Naive thymus-derived CD8-positive, alpha-beta T cell (primary cell): ENCODE measurements around the gene DYNLT2. TPM values are rescaled to one million over a fixed set of nuclear protein-coding genes. Genes with fewer than 3 reads are reported as not detected.

Experiments
- ATAC-seq, 2 donors: fragments of 150-1000 bp; cut with Tn5 transposase in 1 of 2; sonication (Bioruptor Pico), chemical (Tn5 transposase) in 1 of 2; 1 replicate in 1 of 2; 2 replicates in 1 of 2; pipeline ENCODE4 v1.10.0; 2021; ENCODE audit warnings: mild to moderate bottlenecking in 2 of 2, moderate library complexity in 2 of 2
- POLR2A ChIA-PET: fragments of 350-600 bp; sonication (Branson Sonifier 250); formaldehyde crosslinking; loops from one replicate; lab custom pipeline; 2021; ENCODE audit warnings: antibody characterized with exemption; lab: Charles Lee
- DNase-seq, 10 donors: peaks; one replicate each; pipeline versions ENCODE4 v3.0.0 to v3.0.0-alpha.2; 2020 to 2022
- H3K27ac Mint-ChIP-seq, 10 donors: one replicate each; pipeline ENCODE4 v1.8.0; 2020 to 2022; ENCODE audit warnings: mild to moderate bottlenecking in 10 of 10, mixed read lengths in 10 of 10, moderate library complexity in 4 of 10, inconsistent platforms in 1 of 10
- H3K27me3 Mint-ChIP-seq, 5 donors: one replicate each; pipeline ENCODE4 v1.8.0; 2021 to 2022; ENCODE audit warnings: mixed read lengths in 5 of 5
- H3K36me3 Mint-ChIP-seq, 3 donors: one replicate each; pipeline ENCODE4 v1.8.0; 2020 to 2022; ENCODE audit warnings: mixed read lengths in 3 of 3, mild to moderate bottlenecking in 2 of 3, inconsistent platforms in 1 of 3
- H3K4me1 Mint-ChIP-seq, 4 donors: one replicate each; pipeline ENCODE4 v1.8.0; 2021 to 2022; ENCODE audit warnings: mixed read lengths in 4 of 4
- H3K4me3 Mint-ChIP-seq, 10 donors: one replicate each; pipeline ENCODE4 v1.8.0; 2020 to 2022; ENCODE audit warnings: mild to moderate bottlenecking in 10 of 10, mixed read lengths in 10 of 10, moderate library complexity in 6 of 10, inconsistent platforms in 1 of 10
- H3K9me3 Mint-ChIP-seq, 9 donors: one replicate each; pipeline ENCODE4 v1.8.0; 2020 to 2022; ENCODE audit warnings: mixed read lengths in 9 of 9, mild to moderate bottlenecking in 3 of 9, inconsistent platforms in 1 of 9, moderate library complexity in 1 of 9
- polyA plus RNA-seq, 3 donors: library from polyadenylated mRNA; unstranded; fragments of 300-500 nt; fragmentation: Illumina TruSeq; gene quantifications; one replicate each; pipeline ENCODE4 v1.2.3, GENCODE V29; 2021
- total RNA-seq, 8 experiments: library from RNA in 2 of 8; stranded (reverse) in 2 of 8; gene quantifications; one replicate each; pipeline ENCODE4 v1.2.3 and lab custom pipeline; 2021 to 2026

Gene DYNLT2
- total and polyA plus RNA-seq, 5 experiments from 2014 or later = 0.35 to 7.4 (median 0.67) TPM

DNA sequence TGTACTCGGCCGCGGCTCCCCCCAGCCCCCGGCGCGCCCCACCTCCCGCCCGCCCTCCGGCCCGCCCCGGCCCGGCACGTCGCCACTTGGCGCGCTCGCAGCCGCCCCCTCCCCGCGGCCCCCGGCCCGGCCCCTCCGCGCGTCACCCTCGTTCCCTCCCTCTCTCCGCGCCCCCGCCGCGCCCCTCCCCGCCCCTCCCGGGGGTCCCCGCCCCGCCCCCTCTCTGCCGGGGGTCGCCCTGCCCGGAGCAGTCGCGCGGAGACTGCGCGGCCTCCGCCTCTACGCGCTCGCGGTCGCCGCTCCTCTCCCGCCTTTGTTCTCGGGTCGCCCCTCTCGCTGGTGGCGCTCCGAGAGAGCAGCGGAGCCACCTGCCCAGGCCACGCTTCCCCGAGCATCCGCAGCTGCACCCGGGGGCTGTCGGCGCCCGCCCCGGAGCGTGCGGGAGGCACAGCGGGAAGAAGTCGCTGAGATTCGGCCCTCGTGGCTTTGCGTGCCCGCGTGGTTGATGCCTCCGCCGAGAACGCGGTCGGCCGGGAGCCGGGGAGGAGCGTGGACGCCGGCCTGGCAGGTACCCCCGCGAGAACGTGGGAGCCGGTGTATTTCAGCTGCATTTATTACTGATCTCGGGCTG lies 26.8 kb downstream of the DYNLT2 start, which contains the start of gene PHF10:
Gene PHF10 (minus strand): TSS at position 7 of the 631 bp plus-strand sequence. CDS start 569 bp downstream, outside the sequence.
- Mint-ChIP-seq H3K4me1 (peaks cover 9 to 46% (median 33%) of the 10 kb centered on the region in 4 donors), H3K4me3 (peak within 1 kb of the TSS; percentile 90 to 97 (median 94)), H3K36me3 (peaks cover 0 to 5% (median 0%) of the 10 kb centered on the region in 3 donors), H3K9me3 (no peaks in the 10 kb centered on the region), H3K27ac (peak within 1 kb of the TSS; percentile 95 to 99 (median 97)), H3K27me3 (no peaks in the 10 kb centered on the region)
- peak; percentile 51 to 65 for ATAC-seq
- DNase-seq = peak; percentile 59 to 85 (median 68)
- POLR2A ChIA-PET = interaction anchor here (1.2 to 8.9 kb wide), 5 partner anchors 15 to 828 kb away, joined by 3 to 129 read pairs (median 34); partner anchors contain the start of genes C6orf120, DYNLT2, ERMARD and PSMB1

DNA sequence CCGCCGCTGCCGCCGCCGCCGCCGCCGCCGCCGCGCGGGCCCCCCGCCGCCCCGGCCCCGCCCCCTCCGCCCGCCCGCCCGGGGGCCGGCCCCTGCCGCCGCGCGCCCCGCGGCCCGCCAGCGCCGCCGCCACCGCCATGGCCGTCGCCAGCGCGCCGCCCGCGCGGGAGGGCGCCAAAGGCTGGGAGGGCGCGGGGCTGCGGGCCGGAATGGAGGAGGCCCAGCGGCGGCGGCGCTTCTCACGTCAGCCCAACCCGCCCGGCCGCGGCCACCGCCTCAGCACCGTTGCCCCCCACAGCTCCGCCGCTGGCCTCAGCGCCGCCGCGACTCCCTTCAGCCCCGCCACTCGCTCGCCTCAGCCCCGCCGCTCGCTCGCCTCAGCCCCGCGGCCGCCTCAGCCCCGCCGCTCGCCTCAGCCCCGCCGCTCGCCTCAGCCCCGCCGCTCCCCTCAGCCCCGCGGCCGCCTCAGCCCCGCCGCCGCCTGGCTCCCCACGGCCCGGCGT lies 27.3 kb downstream of the DYNLT2 start:
- DNase-seq = peak in 9 of 10 donors; percentile 6 to 66 (median 47)
- peak; percentile 24 to 37 for ATAC-seq
- Mint-ChIP-seq H3K27me3 (no peaks in the 10 kb centered on the region), H3K4me3 (peak overlapping the region in 8 of 10 donors; percentile 43 to 82 (median 60)), H3K27ac (peak overlapping the region in 2 of 10 donors; percentile 82), H3K9me3 (no peaks in the 10 kb centered on the region), H3K4me1 (peaks cover 14 to 51% (median 38%) of the 10 kb centered on the region in 4 donors), H3K36me3 (peaks cover 0 to 10% (median 2%) of the 10 kb centered on the region in 3 donors)
- POLR2A ChIA-PET = interaction anchor here (0.8 to 8.9 kb wide), 10 partner anchors 12 to 829 kb away, joined by 3 to 129 read pairs (median 7); partner anchors contain the start of genes C6orf120, DYNLT2, ERMARD and PSMB1

DNA sequence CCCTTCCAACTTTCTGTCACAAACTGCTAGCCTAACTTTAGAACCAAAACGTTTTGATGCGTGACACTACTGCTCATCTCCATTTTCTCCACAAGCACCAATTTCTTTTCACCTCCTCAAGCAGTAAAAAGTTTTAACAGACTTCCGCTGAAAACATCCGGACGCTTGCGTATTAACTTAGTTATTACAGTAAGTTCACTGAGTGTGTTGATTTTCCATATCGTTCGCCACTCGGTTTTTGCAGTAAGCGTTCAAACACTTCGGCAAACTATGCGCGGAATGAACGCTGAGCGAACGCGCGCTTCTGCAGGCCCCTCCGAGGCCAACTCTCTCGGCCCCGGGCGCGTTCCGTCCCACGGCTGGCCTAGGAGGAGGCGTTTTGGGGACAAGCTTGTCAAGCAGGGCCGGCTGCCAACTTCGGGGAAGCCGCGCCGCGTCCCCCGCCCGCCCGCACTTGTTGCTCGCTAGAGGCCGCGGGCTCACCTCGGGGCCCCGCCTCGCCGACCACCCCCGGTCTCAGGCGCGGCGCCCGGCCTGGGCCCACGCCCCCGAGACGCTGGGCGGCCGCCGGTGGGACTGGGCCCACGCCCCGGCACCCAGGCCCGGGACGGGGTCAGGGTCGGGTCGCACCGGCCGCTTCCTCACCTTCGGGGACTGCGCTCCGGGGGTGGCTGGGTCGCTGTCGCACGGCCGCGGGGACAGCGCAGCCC lies 28.0 kb downstream of the DYNLT2 start:
- H3K4me1 Mint-ChIP-seq = peaks cover 14 to 53% (median 41%) of the 10 kb centered on the region in 4 donors

GRCh38 chr6:169722362-169723199 lies 28.8 kb downstream of the DYNLT2 start:
- H3K9me3 Mint-ChIP-seq = no peaks in the 10 kb centered on the region
- H3K27me3 Mint-ChIP-seq = no peaks in the 10 kb centered on the region
- ATAC-seq (peak; percentile 20 to 45), DNase-seq (peak in 7 of 10 donors; percentile 27 to 60 (median 45))
- peaks cover 16 to 53% (median 41%) of the 10 kb centered on the region in 4 donors for H3K4me1 Mint-ChIP-seq
- peaks cover 0 to 16% (median 2%) of the 10 kb centered on the region in 3 donors for H3K36me3 Mint-ChIP-seq
- peak overlapping the region; percentile 95 to 99 (median 97) for H3K27ac Mint-ChIP-seq
- POLR2A ChIA-PET = interaction anchor here (0.7 to 8.9 kb wide), 12 partner anchors 10 to 830 kb away, joined by 3 to 129 read pairs (median 6); partner anchors contain the start of genes C6orf120, DYNLT2, ERMARD and PSMB1
- peak overlapping the region; percentile 90 to 97 (median 94) for H3K4me3 Mint-ChIP-seq

More for the DNA sequence above, 28.0 kb downstream of the DYNLT2 start:
- POLR2A ChIA-PET = interaction anchor here (0.8 to 8.9 kb wide), 12 partner anchors 11 to 829 kb away, joined by 3 to 129 read pairs (median 6); partner anchors contain the start of genes C6orf120, DYNLT2, ERMARD and PSMB1
- ATAC-seq = peak; percentile 41
- DNase-seq = peak; percentile 59 to 84 (median 71)
- no peaks in the 10 kb centered on the region for H3K9me3 Mint-ChIP-seq
- peaks cover 0 to 10% (median 2%) of the 10 kb centered on the region in 3 donors for H3K36me3 Mint-ChIP-seq
- H3K27ac Mint-ChIP-seq = peak overlapping the region; percentile 95 to 99 (median 97)
- H3K27me3 Mint-ChIP-seq = no peaks in the 10 kb centered on the region
- H3K4me3 Mint-ChIP-seq = peak overlapping the region; percentile 90 to 97 (median 94)

DNA sequence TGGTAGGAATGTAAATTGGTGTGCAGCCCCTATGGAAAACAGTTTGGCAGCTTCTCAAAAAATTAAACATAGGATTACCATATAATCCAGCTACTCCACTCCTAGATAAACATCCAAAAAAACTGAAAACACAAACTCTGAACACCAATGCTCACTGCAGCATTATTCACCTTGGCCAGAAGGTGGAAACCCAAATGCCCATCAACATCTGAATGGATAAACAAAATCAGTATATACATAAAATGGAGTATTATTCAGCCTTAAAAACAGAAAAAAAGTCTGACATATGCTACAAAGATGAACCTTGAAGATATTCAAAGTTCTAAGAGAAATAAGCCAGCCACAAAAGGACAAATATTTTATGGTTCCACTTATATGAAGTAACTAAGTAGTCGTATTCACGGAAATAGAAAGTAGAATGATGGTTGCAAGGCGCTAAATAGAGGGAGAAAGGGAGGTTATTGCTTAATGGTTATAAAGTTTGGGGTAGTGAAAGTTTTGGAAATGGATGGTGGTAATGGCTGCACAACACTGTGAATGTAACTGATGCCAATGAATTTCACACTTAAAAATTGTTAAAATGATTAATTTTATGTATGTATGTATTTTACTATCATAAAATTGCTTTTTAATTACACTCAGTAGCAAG lies 31.0 kb downstream of the DYNLT2 start:
- no peak for ATAC-seq
- Mint-ChIP-seq H3K4me3 (peak overlapping the region in 5 of 10 donors; percentile 1 to 45 (median 39)), H3K4me1 (peaks cover 19 to 43% (median 34%) of the 10 kb centered on the region in 4 donors), H3K36me3 (peaks cover 0 to 35% (median 8%) of the 10 kb centered on the region in 3 donors), H3K27me3 (no peaks in the 10 kb centered on the region), H3K27ac (peak overlapping the region; percentile 29 to 96 (median 46)), H3K9me3 (no peaks in the 10 kb centered on the region)
- no peak for DNase-seq
- POLR2A ChIA-PET = interaction anchor here (0.9 to 8.9 kb wide), 5 partner anchors 11 to 31 kb away, joined by 3 to 112 read pairs (median 22); partner anchors contain the start of genes C6orf120, DYNLT2, ERMARD and WDR27

- Mint-ChIP-seq H3K9me3 (no peaks in the 10 kb centered on the region), H3K36me3 (peaks cover 0 to 47% (median 15%) of the 10 kb centered on the region in 3 donors), H3K4me1 (peaks cover 19 to 39% (median 32%) of the 10 kb centered on the region in 4 donors), H3K27me3 (no peaks in the 10 kb centered on the region), H3K4me3 (peak overlapping the region in 1 of 10 donors; percentile 8), H3K27ac (peak overlapping the region in 8 of 10 donors; percentile 20 to 96 (median 68))
- ATAC-seq (no peak), DNase-seq (no peak)
- POLR2A ChIA-PET = interaction anchor here (0.9 to 4.0 kb wide), 2 partner anchors 11 to 17 kb away, joined by 4 to 22 read pairs; partner anchors contain the start of genes C6orf120 and WDR27
These were observed 32.3 kb downstream of the DYNLT2 start for GRCh38 chr6:169719117-169719516.

- H3K9me3 Mint-ChIP-seq = no peaks in the 10 kb centered on the region
- H3K27ac Mint-ChIP-seq = peak overlapping the region in 2 of 10 donors; percentile 8 to 31
- H3K4me3 Mint-ChIP-seq = no peak overlapping the region
- ATAC-seq (no peak), DNase-seq (no peak)
- H3K27me3 Mint-ChIP-seq = no peaks in the 10 kb centered on the region
- POLR2A ChIA-PET = no interaction called here
- H3K36me3 Mint-ChIP-seq = peaks cover 0 to 81% (median 28%) of the 10 kb centered on the region in 3 donors
- peaks cover 11 to 14% (median 12%) of the 10 kb centered on the region in 4 donors for H3K4me1 Mint-ChIP-seq
These were observed 36.8 kb downstream of the DYNLT2 start for GRCh38 chr6:169714595-169714994.

DNA sequence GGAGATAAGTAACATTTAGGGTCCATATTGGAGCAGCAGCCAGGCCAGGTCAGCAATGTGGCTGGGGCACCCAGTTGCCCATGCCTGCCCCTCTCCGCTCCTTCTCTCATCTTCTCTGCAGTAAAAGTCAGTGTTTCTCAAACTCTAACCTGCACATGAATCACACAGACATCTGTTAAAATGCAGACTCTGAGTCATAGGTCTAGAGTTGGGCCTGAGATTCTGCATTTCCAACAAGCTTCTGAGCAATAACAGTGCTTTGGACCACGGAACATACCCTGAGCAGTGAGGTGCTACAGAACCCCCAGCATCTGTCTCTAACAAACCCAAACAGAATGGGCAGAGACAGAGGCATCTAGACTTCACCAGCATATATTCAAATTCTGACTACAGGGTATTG lies 37.2 kb downstream of the DYNLT2 start:
- peaks cover 0 to 81% (median 27%) of the 10 kb centered on the region in 3 donors for H3K36me3 Mint-ChIP-seq
- no peak overlapping the region for H3K4me3 Mint-ChIP-seq
- POLR2A ChIA-PET = no interaction called here
- no peak for DNase-seq
- H3K4me1 Mint-ChIP-seq = peaks cover 7 to 11% (median 9%) of the 10 kb centered on the region in 4 donors
- ATAC-seq = no peak
- H3K27ac Mint-ChIP-seq = peak overlapping the region in 2 of 10 donors; percentile 8 to 31
- no peaks in the 10 kb centered on the region for H3K27me3 Mint-ChIP-seq
- no peaks in the 10 kb centered on the region for H3K9me3 Mint-ChIP-seq

DNA sequence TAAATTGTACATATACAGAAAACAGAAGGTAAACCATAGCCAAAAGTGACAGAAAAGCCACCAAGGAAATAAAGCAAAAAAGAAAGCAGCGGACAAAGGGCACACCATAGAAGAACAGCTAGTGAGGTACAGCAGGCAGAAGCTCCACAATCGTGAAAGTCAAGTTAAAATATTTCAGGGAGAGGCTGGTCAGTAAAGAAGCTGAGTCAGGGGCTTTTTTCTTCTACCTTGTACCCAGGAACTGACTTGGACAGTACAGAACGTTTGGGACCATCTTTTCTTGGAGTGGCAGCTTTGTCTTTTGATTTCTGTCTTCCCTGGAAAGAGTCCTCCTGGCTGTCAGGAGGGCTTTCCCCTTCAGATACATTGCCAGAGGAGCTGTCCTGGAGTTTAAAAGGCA lies 41.4 kb downstream of the DYNLT2 start:
- Mint-ChIP-seq H3K27ac (peak overlapping the region in 1 of 10 donors; percentile 41), H3K27me3 (no peaks in the 10 kb centered on the region), H3K4me3 (no peak overlapping the region), H3K36me3 (peaks cover 0 to 74% (median 21%) of the 10 kb centered on the region in 3 donors), H3K9me3 (no peaks in the 10 kb centered on the region), H3K4me1 (peaks cover 9 to 37% (median 26%) of the 10 kb centered on the region in 4 donors)
- ATAC-seq (no peak), DNase-seq (no peak)
- POLR2A ChIA-PET = interaction anchor here (0.7 to 4.1 kb wide), 4 partner anchors 8 to 14 kb away, joined by 3 to 25 read pairs (median 4); partner anchors contain the start of genes C6orf120, PHF10 and WDR27

GRCh38 chr6:169709293-169709692 lies 42.1 kb downstream of the DYNLT2 start:
- no peaks in the 10 kb centered on the region for H3K27me3 Mint-ChIP-seq
- no peak overlapping the region for H3K4me3 Mint-ChIP-seq
- H3K4me1 Mint-ChIP-seq = peaks cover 11 to 43% (median 32%) of the 10 kb centered on the region in 4 donors
- peaks cover 0 to 70% (median 16%) of the 10 kb centered on the region in 3 donors for H3K36me3 Mint-ChIP-seq
- no peaks in the 10 kb centered on the region for H3K9me3 Mint-ChIP-seq
- H3K27ac Mint-ChIP-seq = peak overlapping the region in 1 of 10 donors; percentile 44
- ATAC-seq (no peak), DNase-seq (no peak)
- POLR2A ChIA-PET = interaction anchor here (0.6 to 4.1 kb wide), 5 partner anchors 11 to 820 kb away, joined by 3 to 25 read pairs (median 4); partner anchors contain the start of gene PHF10
